IMR-90 (cell line): Measurements from ENCODE around the gene TUB. TPM values are rescaled to one million over a fixed set of nuclear protein-coding genes. Genes with fewer than 3 reads are reported as not detected.

Source experiments
- ATAC-seq: fragments of 200-7000 bp; cut with Tn5 transposase; 2 replicates; pipeline ENCODE4 v1.9.1; 2020; ENCODE audit warnings: low read depth, mild to moderate bottlenecking, moderate library complexity
- BruUV-seq: library from RNA; stranded (reverse); fragments of 400-500 nt; replicated peaks from 2 replicates; lab custom pipeline; 2021; lab: Mats Ljungman, UMichigan
- CTCF ChIA-PET: fragments of 300-600 bp; formaldehyde crosslinking; extraction: SDS; loops from one replicate; lab custom pipeline; 2021; ENCODE audit warnings: antibody characterized with exemption; lab: Yijun Ruan, JAX
- POLR2A ChIA-PET: fragments of 300-600 bp; sonication (Branson Sonifier 250); formaldehyde crosslinking; loops from one replicate; lab custom pipeline; 2022; ENCODE audit warnings: antibody characterized with exemption; ENCODE audit not compliant: unreplicated experiment; lab: Charles Lee
- DNase-seq: peaks from one replicate; pipeline ENCODE4 v3.0.0; 2013
- H2AFZ ChIP-seq: replicated peaks from 2 replicates; pipeline ENCODE3; 2013; ENCODE audit warnings: low read length, mild to moderate bottlenecking; ENCODE audit not compliant: poor library complexity
- H2AK5ac ChIP-seq: 2 replicates; pipeline ENCODE4 v1.6.1; 2013; ENCODE audit warnings: low read depth, low read length, inconsistent platforms
- H2AK9ac ChIP-seq: replicated peaks from 2 replicates; pipeline ENCODE3; 2013; ENCODE audit warnings: mild to moderate bottlenecking, low read depth, low read length, moderate library complexity; ENCODE audit not compliant: poor library complexity
- H2BK120ac ChIP-seq: 2 replicates; pipeline ENCODE4 v1.6.1; 2013; ENCODE audit warnings: low read depth, low read length, inconsistent platforms
- H2BK15ac ChIP-seq: 3 replicates; pipeline ENCODE4 v1.6.1; 2013; ENCODE audit warnings: low read depth, low read length, inconsistent platforms
- H2BK20ac ChIP-seq: 2 replicates; pipeline ENCODE4 v1.6.1; 2013; ENCODE audit warnings: low read depth, mild to moderate bottlenecking, inconsistent platforms, low read length, moderate library complexity
- H2BK5ac ChIP-seq: 2 replicates; pipeline ENCODE4 v1.6.1; 2013; ENCODE audit warnings: mild to moderate bottlenecking, low read depth, low read length, inconsistent platforms; ENCODE audit not compliant: poor library complexity, severe bottlenecking
- H3K14ac ChIP-seq: replicated peaks from 2 replicates; pipeline ENCODE4 v1.6.1; 2013; ENCODE audit warnings: low read depth, low read length, inconsistent platforms
- H3K18ac ChIP-seq: 2 replicates; pipeline ENCODE4 v1.6.1; 2013; ENCODE audit warnings: low read depth, low read length, control low read depth
- H3K23ac ChIP-seq: 2 replicates; pipeline ENCODE4 v1.6.1; 2013; ENCODE audit warnings: low read depth, low read length, inconsistent platforms
- H3K27ac ChIP-seq: 2 replicates; pipeline ENCODE4 v1.5.1; 2013; ENCODE audit warnings: mild to moderate bottlenecking, control low read depth, low read length; ENCODE audit not compliant: insufficient read depth
- H3K27me3 ChIP-seq: 2 replicates; pipeline ENCODE4 v1.6.1; 2013; ENCODE audit warnings: low read length; ENCODE audit not compliant: control insufficient read depth, insufficient read depth
- H3K36me3 ChIP-seq: 2 replicates; pipeline ENCODE4 v1.6.1; 2013; ENCODE audit warnings: low read length, mixed read lengths; ENCODE audit not compliant: control insufficient read depth, insufficient read depth
- H3K4ac ChIP-seq: 2 replicates; pipeline ENCODE4 v1.6.1; 2013; ENCODE audit warnings: low read depth, low read length, inconsistent platforms
- H3K4me1 ChIP-seq: 2 replicates; pipeline ENCODE4 v1.6.1; 2013; ENCODE audit warnings: low read length, mixed read lengths; ENCODE audit not compliant: control insufficient read depth, insufficient read depth
- H3K4me2 ChIP-seq: 2 replicates; pipeline ENCODE4 v1.6.1; 2013; ENCODE audit warnings: low read depth, mild to moderate bottlenecking, control low read depth, low read length, moderate library complexity
- H3K4me3 ChIP-seq: 2 replicates; pipeline ENCODE4 v1.5.1; 2013; ENCODE audit warnings: low read depth, mild to moderate bottlenecking, control low read depth, low read length, moderate library complexity; ENCODE audit not compliant: insufficient read depth
- H3K56ac ChIP-seq: 2 replicates; pipeline ENCODE4 v1.6.1; 2013; ENCODE audit warnings: low read length, inconsistent platforms; ENCODE audit not compliant: insufficient read depth; ENCODE audit errors: extremely low read depth
- H3K79me1 ChIP-seq, 2 experiments: 2 replicates each; pipeline ENCODE4 v1.6.1; 2013; ENCODE audit warnings: low read length in 2 of 2, inconsistent platforms in 1 of 2, low read depth in 1 of 2
- H3K9ac ChIP-seq: 2 replicates; pipeline ENCODE4 v1.6.1; 2013; ENCODE audit warnings: low read depth, low read length, control low read depth
- H3K9me1 ChIP-seq: 2 replicates; pipeline ENCODE4 v1.6.1; 2013; ENCODE audit warnings: low read length, inconsistent platforms; ENCODE audit not compliant: insufficient read depth
- H3K9me3 ChIP-seq: 2 replicates; pipeline ENCODE4 v1.6.1; 2013; ENCODE audit warnings: low read length; ENCODE audit not compliant: control insufficient read depth, insufficient read depth
- H4K20me1 ChIP-seq: 2 replicates; pipeline ENCODE4 v1.6.1; 2013; ENCODE audit warnings: low read length, inconsistent platforms; ENCODE audit not compliant: insufficient read depth
- H4K5ac ChIP-seq: 2 replicates; pipeline ENCODE4 v1.6.1; 2013; ENCODE audit warnings: mild to moderate bottlenecking, low read depth, low read length, control low read depth
- H4K8ac ChIP-seq, 2 experiments: 2 replicates each; pipeline ENCODE4 v1.6.1; 2013; ENCODE audit warnings: low read depth in 2 of 2, low read length in 2 of 2, control low read depth in 1 of 2, inconsistent platforms in 1 of 2
- H4K91ac ChIP-seq: 2 replicates; pipeline ENCODE4 v1.6.1; 2013; ENCODE audit warnings: low read depth, low read length, inconsistent platforms; ENCODE audit not compliant: insufficient read depth
- MAFK ChIP-seq: IDR thresholded peaks from 2 replicates; pipeline ENCODE4 v1.6.1; 2012; ENCODE audit warnings: low read depth, low read length, improper control_type of control experiment
- NFE2L2 ChIP-seq: fragments of 150-350 bp; IDR thresholded peaks from 2 replicates; pipeline ENCODE4 v1.6.1; 2016; ENCODE audit warnings: low read depth, mild to moderate bottlenecking, low read length
- WGBS, 2 experiments: methylation state at CpG; one replicate each; pipeline versions ENCODE4 v1.1.5 to v1.1.7; 2013; ENCODE audit warnings: missing lambda C conversion rate in 2 of 2; ENCODE audit not compliant: insufficient read length in 1 of 2; ENCODE audit errors: extremely low coverage in 2 of 2; 5-methylcytosine and 5-hydroxymethylcytosine counted together
- dilution Hi-C: fragments of 300-500 bp; cut with HindIII; formaldehyde crosslinking; loops from one replicate; pipeline ENCODE4 v1.14.3; 2018; ENCODE audit warnings: low sequenced_read_pairs; ENCODE audit not compliant: unreplicated experiment
- in situ Hi-C: fragments of 300-500 bp; cut with MboI; formaldehyde crosslinking; loops from 3 replicates; pipeline ENCODE4 v1.14.3; 2019; ENCODE audit warnings: low sequenced_read_pairs, inconsistent platforms, mixed read lengths
- intact Hi-C: fragments of 100-400 bp; cut with micrococcal nuclease; formaldehyde crosslinking; loops from 2 replicates; pipeline ENCODE4 v1.10.0; 2022
- polyA plus RNA-seq, 3 experiments: library from polyadenylated mRNA; depleted of rRNA; stranded (reverse); fragments of >200 nt; gene quantifications; 2 replicates each; pipeline ENCODE4 v1.2.3, GENCODE V29; 2012; ENCODE audit warnings: low replicate concordance in 1 of 3
- total RNA-seq: library from RNA; depleted of rRNA; stranded (reverse); fragments of >200 nt; gene quantifications from 2 replicates; pipeline ENCODE4 v1.2.3, GENCODE V29; 2012

The TUB gene
- total and polyA plus RNA-seq, 2 of the 4 experiments (the other 2 are of a cell fraction), result 11.8 to 12.9 TPM

DNA sequence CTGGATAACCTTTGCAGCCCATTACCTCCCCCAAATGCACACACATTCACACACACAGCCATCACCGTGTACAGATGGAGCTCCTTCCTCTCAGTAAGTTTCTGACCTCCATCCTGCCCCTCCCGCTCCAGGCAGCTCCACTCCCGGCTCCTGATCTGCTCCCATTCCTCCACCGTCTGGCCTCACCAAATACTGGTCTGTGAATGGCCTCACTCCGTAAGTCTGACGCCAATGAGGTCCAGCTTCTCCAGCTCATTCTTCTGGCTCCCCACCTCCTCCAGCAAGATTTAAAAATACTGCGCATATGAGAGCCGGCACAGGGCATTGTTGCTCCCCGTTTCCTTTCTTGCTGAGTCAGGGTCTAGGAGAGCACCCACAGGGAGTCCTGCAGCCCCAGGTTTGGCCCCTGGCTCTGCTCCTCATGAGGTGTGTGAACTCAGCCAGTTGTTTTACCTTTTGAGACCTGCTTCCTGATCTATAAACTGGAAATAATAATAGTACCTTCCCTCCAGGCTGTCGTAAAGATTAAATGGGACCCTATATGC, 14.0 kb upstream of the TUB start:
- ATAC-seq, result no peak
- Histone ChIP-seq H3K4me1 (peaks cover 16% of the 10 kb centered on the region), H3K36me3 (no peaks in the 10 kb centered on the region), H3K56ac (no peak overlapping the region), H2BK5ac (no peak overlapping the region), H4K5ac (no peak overlapping the region), H4K20me1 (peaks cover 6% of the 10 kb centered on the region), H2AK9ac (no peak overlapping the region), H4K8ac (no peak overlapping the region), H4K91ac (no peak overlapping the region), H3K4me2 (no peak overlapping the region), H2AK5ac (no peak overlapping the region), H3K9ac (no peak overlapping the region), H3K23ac (no peak overlapping the region), H2BK20ac (no peak overlapping the region), H3K4me3 (no peak overlapping the region), H2BK120ac (no peak overlapping the region), H2BK15ac (no peak overlapping the region), H3K4ac (no peak overlapping the region), H3K14ac (no peak overlapping the region), H3K9me3 (no peaks in the 10 kb centered on the region), H2AFZ (no peak overlapping the region), H3K27ac (no peak overlapping the region), H3K79me1 (no peaks in the 10 kb centered on the region), H3K9me1 (peaks cover 20% of the 10 kb centered on the region), H3K18ac (no peak overlapping the region), H3K27me3 (no peaks in the 10 kb centered on the region; the same call in 1 of the 2 replicates)
- POLR2A ChIA-PET, result no interaction called here
- in situ Hi-C loops (no loop called here), dilution Hi-C loops (no loop called here), intact Hi-C loops (no loop called here)
- WGBS, 2 experiments, result 92% methylated on average over 7 of the region's 10 CpGs; no CpG with 5 or more reads in 1 of the 2 experiments
- TF ChIP-seq NFE2L2, result no peak
- peak; percentile 27; the same call in 1 of the 2 replicates for TF ChIP-seq MAFK
- BruUV-seq, result no TSS peak
- no peak for DNase-seq
- CTCF ChIA-PET, result interaction anchor here (2.2 kb wide), 1 partner anchor 60 kb away, joined by 6 read pairs; no protein-coding TSS in a partner anchor
